ENCODE data around the gene MFRP. TPM values are rescaled to one million over a fixed set of nuclear protein-coding genes. Genes with fewer than 3 reads are reported as not detected.
A peak's percentile ranks its signal among the peaks of the same experiment; 100 is the strongest.

MFRP gene
- total and polyA plus RNA-seq, 2 donors (not counting 1 experiment from before 2014, with no cell fraction given) = not detected

- DNase-seq (ENCODE audit: low read depth in 2 of 2) = peak in 1 of 2 donors; percentile 27
- Histone ChIP-seq H3K27me3 (ENCODE audit: control insufficient read depth, insufficient read depth, low read length) (peaks cover 8% of the 10 kb centered on the region), H3K27ac (ENCODE audit: insufficient read depth, low read length) (no peak overlapping the region), H3K79me2 (ENCODE audit: control insufficient read depth, insufficient read depth, low read length) (no peaks in the 10 kb centered on the region), H3K4me1 (ENCODE audit: control insufficient read depth, extremely low read depth, insufficient read depth, low read length) (peaks cover 27% of the 10 kb centered on the region), H3K4me2 (ENCODE audit: extremely low read depth, insufficient read depth, low read length) (peak overlapping the region; percentile 30), H3K36me3 (ENCODE audit: control insufficient read depth, insufficient read depth, low read length) (no peaks in the 10 kb centered on the region), H3K9me3 (ENCODE audit: control insufficient read depth, insufficient read depth, low read depth, low read length) (no peaks in the 10 kb centered on the region), H4K20me1 (ENCODE audit: control insufficient read depth, extremely low read depth, insufficient read depth, low read length) (no peaks in the 10 kb centered on the region), H3K9ac (ENCODE audit: insufficient read depth, low read length) (no peak overlapping the region), H3K4me3 (replicated peaks in 1 of 4; ENCODE audit: control extremely low read depth in 1 of 4, insufficient read depth in 1 of 4, low read depth in 3 of 4, low read length in 4 of 4) (no peak overlapping the region), H2AFZ (ENCODE audit: low read length) (no peak overlapping the region)
- TF ChIP-seq EZH2 (IDR thresholded peaks at IDR 0.05; ENCODE audit: low read length, missing control alignments) = no peak
- TF ChIP-seq CTCF (conservative IDR thresholded peaks at IDR 0.05 in 1 of 2, IDR thresholded peaks at IDR 0.05 in 1 of 2; ENCODE audit: low read depth in 1 of 2, low read length in 2 of 2) = no peak
Measured at GRCh38 chr11:119317592-119318239, 28.8 kb downstream of the MFRP start.

GRCh38 chr11:119316729-119317591 lies 29.5 kb downstream of the MFRP start, which contains the start of gene MCAM:
Gene MCAM, minus strand, starts transcription at chr11:119317130. Its CDS starts 29 bp downstream, at chr11:119317101.
- no peaks in the 10 kb centered on the region for H3K79me2 ChIP-seq (ENCODE audit: control insufficient read depth, insufficient read depth, low read length)
- H3K27me3 ChIP-seq (ENCODE audit: control insufficient read depth, insufficient read depth, low read length) = peaks cover 8% of the 10 kb centered on the region
- H4K20me1 ChIP-seq (ENCODE audit: control insufficient read depth, extremely low read depth, insufficient read depth, low read length) = no peaks in the 10 kb centered on the region
- no peaks in the 10 kb centered on the region for H3K9me3 ChIP-seq (ENCODE audit: control insufficient read depth, insufficient read depth, low read depth, low read length)
- no peaks in the 10 kb centered on the region for H3K36me3 ChIP-seq (ENCODE audit: control insufficient read depth, insufficient read depth, low read length)
- no peak for TF ChIP-seq CTCF (conservative IDR thresholded peaks at IDR 0.05 in 1 of 2, IDR thresholded peaks at IDR 0.05 in 1 of 2; ENCODE audit: low read depth in 1 of 2, low read length in 2 of 2)
- TF ChIP-seq EZH2 (IDR thresholded peaks at IDR 0.05; ENCODE audit: low read length, missing control alignments) = no peak
- peak within 1 kb of the TSS; percentile 36 for H3K9ac ChIP-seq (ENCODE audit: insufficient read depth, low read length)
- H2AFZ ChIP-seq (ENCODE audit: low read length) = no peak within 1 kb of the TSS
- peaks cover 20% of the 10 kb centered on the region for H3K4me1 ChIP-seq (ENCODE audit: control insufficient read depth, extremely low read depth, insufficient read depth, low read length)
- H3K4me2 ChIP-seq (ENCODE audit: extremely low read depth, insufficient read depth, low read length) = peak within 1 kb of the TSS; percentile 30
- peak within 1 kb of the TSS; percentile 25 to 53 (median 42) for H3K4me3 ChIP-seq (replicated peaks in 1 of 4; ENCODE audit: control extremely low read depth in 1 of 4, insufficient read depth in 1 of 4, low read depth in 3 of 4, low read length in 4 of 4)
- DNase-seq (ENCODE audit: low read depth in 2 of 2) = peak; percentile 33 to 53
- no peak within 1 kb of the TSS for H3K27ac ChIP-seq (ENCODE audit: insufficient read depth, low read length)

- H3K9ac ChIP-seq (ENCODE audit: insufficient read depth, low read length) = peak overlapping the region; percentile 3
- peak overlapping the region; percentile 30 for H3K4me2 ChIP-seq (ENCODE audit: extremely low read depth, insufficient read depth, low read length)
- no peaks in the 10 kb centered on the region for H3K79me2 ChIP-seq (ENCODE audit: control insufficient read depth, insufficient read depth, low read length)
- peaks cover 8% of the 10 kb centered on the region for H3K27me3 ChIP-seq (ENCODE audit: control insufficient read depth, insufficient read depth, low read length)
- H3K4me3 ChIP-seq (replicated peaks in 1 of 4; ENCODE audit: control extremely low read depth in 1 of 4, insufficient read depth in 1 of 4, low read depth in 3 of 4, low read length in 4 of 4) = peak overlapping the region; percentile 25 to 53 (median 42)
- no peaks in the 10 kb centered on the region for H3K36me3 ChIP-seq (ENCODE audit: control insufficient read depth, insufficient read depth, low read length)
- H2AFZ ChIP-seq (ENCODE audit: low read length) = no peak overlapping the region
- H3K27ac ChIP-seq (ENCODE audit: insufficient read depth, low read length) = no peak overlapping the region
- no peaks in the 10 kb centered on the region for H3K9me3 ChIP-seq (ENCODE audit: control insufficient read depth, insufficient read depth, low read depth, low read length)
- no peak for TF ChIP-seq CTCF (conservative IDR thresholded peaks at IDR 0.05 in 1 of 2, IDR thresholded peaks at IDR 0.05 in 1 of 2; ENCODE audit: low read depth in 1 of 2, low read length in 2 of 2)
- peak; percentile 77 for TF ChIP-seq EZH2 (IDR thresholded peaks at IDR 0.05; ENCODE audit: low read length, missing control alignments)
- H4K20me1 ChIP-seq (ENCODE audit: control insufficient read depth, extremely low read depth, insufficient read depth, low read length) = no peaks in the 10 kb centered on the region
- H3K4me1 ChIP-seq (ENCODE audit: control insufficient read depth, extremely low read depth, insufficient read depth, low read length) = peaks cover 17% of the 10 kb centered on the region
- DNase-seq (ENCODE audit: low read depth in 2 of 2) = peak in 1 of 2 donors; percentile 20
Measured at GRCh38 chr11:119316016-119316728, 30.3 kb downstream of the MFRP start.
